ENCODE data around the gene CCDC177.

Gene CCDC177

GRCh38 chr14:69615496-69616407 is 41.1 kb upstream of the CCDC177 start:
- no peak for TF ChIP-seq CTCF (IDR thresholded peaks at IDR 0.05; ENCODE audit: borderline replicate concordance, extremely low read depth, low read length, poor library complexity, severe bottlenecking)
- TF ChIP-seq EZH2 (IDR thresholded peaks at IDR 0.05; ENCODE audit: borderline replicate concordance, low read depth, low read length, severe bottlenecking), result no peak
- ATAC-seq (ENCODE audit: insufficient read depth, low read depth) (peak; percentile 58), DNase-seq (peak; percentile 53)
- H3K9me3 ChIP-seq (ENCODE audit: insufficient read depth, low read length, severe bottlenecking), result no peaks in the 10 kb centered on the region
- H3K4me2 ChIP-seq (ENCODE audit: insufficient read depth, low read length), result peak overlapping the region; percentile 35
- H3K79me2 ChIP-seq (ENCODE audit: insufficient read depth, low read length), result peaks cover 57% of the 10 kb centered on the region
- H3K4me3 ChIP-seq (ENCODE audit: low read depth in 1 of 2, low read length in 2 of 2), result 0 out of 4 replicates have a peak overlapping the region, but pooled peaks of 1 of the 2 experiments have one; percentile 1
- no peaks in the 10 kb centered on the region for H3K27me3 ChIP-seq (ENCODE audit: insufficient read depth, low read length, poor library complexity)
- 0 out of 2 replicates have a peak overlapping the region, but pooled peaks have one; percentile 5 for H2AFZ ChIP-seq (ENCODE audit: low read depth, low read length)
- peak overlapping the region; percentile 15; the same call in 1 of the 2 replicates for H3K9ac ChIP-seq (ENCODE audit: low read depth, low read length)
- H3K36me3 ChIP-seq (ENCODE audit: insufficient read depth, low read length), result no peaks in the 10 kb centered on the region
- H3K4me1 ChIP-seq (ENCODE audit: insufficient read depth, low read length), result peaks cover 57% of the 10 kb centered on the region
- no peaks in the 10 kb centered on the region for H4K20me1 ChIP-seq (ENCODE audit: insufficient read depth, low read length)
- peak overlapping the region; percentile 43 for H3K27ac ChIP-seq (ENCODE audit: low read length)

- H3K4me3 ChIP-seq (ENCODE audit: low read depth in 1 of 2, low read length in 2 of 2), result no peak overlapping the region
- ATAC-seq (ENCODE audit: insufficient read depth, low read depth), result no peak
- H4K20me1 ChIP-seq (ENCODE audit: insufficient read depth, low read length), result no peaks in the 10 kb centered on the region
- H3K27me3 ChIP-seq (ENCODE audit: insufficient read depth, low read length, poor library complexity), result no peaks in the 10 kb centered on the region
- H3K27ac ChIP-seq (ENCODE audit: low read length), result peak overlapping the region; percentile 43
- 0 out of 2 replicates have a peak overlapping the region, but pooled peaks have one; percentile 2 for H3K9ac ChIP-seq (ENCODE audit: low read depth, low read length)
- no peak for DNase-seq
- no peaks in the 10 kb centered on the region for H3K36me3 ChIP-seq (ENCODE audit: insufficient read depth, low read length)
- H3K4me1 ChIP-seq (ENCODE audit: insufficient read depth, low read length), result peaks cover 64% of the 10 kb centered on the region
- no peak overlapping the region for H2AFZ ChIP-seq (ENCODE audit: low read depth, low read length)
- TF ChIP-seq CTCF (IDR thresholded peaks at IDR 0.05; ENCODE audit: borderline replicate concordance, extremely low read depth, low read length, poor library complexity, severe bottlenecking), result no peak
- no peak for TF ChIP-seq EZH2 (IDR thresholded peaks at IDR 0.05; ENCODE audit: borderline replicate concordance, low read depth, low read length, severe bottlenecking)
- peaks cover 55% of the 10 kb centered on the region for H3K79me2 ChIP-seq (ENCODE audit: insufficient read depth, low read length)
- H3K4me2 ChIP-seq (ENCODE audit: insufficient read depth, low read length), result 0 out of 2 replicates have a peak overlapping the region, but pooled peaks have one; percentile 35
- H3K9me3 ChIP-seq (ENCODE audit: insufficient read depth, low read length, severe bottlenecking), result no peaks in the 10 kb centered on the region
These were observed 40.4 kb upstream of the CCDC177 start for GRCh38 chr14:69615121-69615495.

GRCh38 chr14:69614592-69614991 is 39.9 kb upstream of the CCDC177 start:
- H2AFZ ChIP-seq (ENCODE audit: low read depth, low read length), result no peak overlapping the region
- H3K9ac ChIP-seq (ENCODE audit: low read depth, low read length), result peak overlapping the region; percentile 12; the same call in 1 of the 2 replicates
- H3K4me2 ChIP-seq (ENCODE audit: insufficient read depth, low read length), result peak overlapping the region; percentile 16; the same call in 1 of the 2 replicates
- DNase-seq, result no peak
- ATAC-seq (ENCODE audit: insufficient read depth, low read depth), result no peak
- no peaks in the 10 kb centered on the region for H3K36me3 ChIP-seq (ENCODE audit: insufficient read depth, low read length)
- H3K9me3 ChIP-seq (ENCODE audit: insufficient read depth, low read length, severe bottlenecking), result no peaks in the 10 kb centered on the region
- TF ChIP-seq CTCF (IDR thresholded peaks at IDR 0.05; ENCODE audit: borderline replicate concordance, extremely low read depth, low read length, poor library complexity, severe bottlenecking), result no peak
- H3K79me2 ChIP-seq (ENCODE audit: insufficient read depth, low read length), result peaks cover 50% of the 10 kb centered on the region
- H3K27me3 ChIP-seq (ENCODE audit: insufficient read depth, low read length, poor library complexity), result no peaks in the 10 kb centered on the region
- no peak overlapping the region; the same call in 1 of the 2 replicates for H3K27ac ChIP-seq (ENCODE audit: low read length)
- H4K20me1 ChIP-seq (ENCODE audit: insufficient read depth, low read length), result no peaks in the 10 kb centered on the region
- peaks cover 68% of the 10 kb centered on the region for H3K4me1 ChIP-seq (ENCODE audit: insufficient read depth, low read length)
- H3K4me3 ChIP-seq (ENCODE audit: low read depth in 1 of 2, low read length in 2 of 2), result no peak overlapping the region
